Fibroblast of pulmonary artery (primary cell): ENCODE results near the gene GNPAT.

Experiments
- DNase-seq: peaks from one replicate; pipeline ENCODE4 v3.0.0-alpha.2; 2010; ENCODE audit warnings: low read depth
- H3K4me3 ChIP-seq: replicated peaks from 2 replicates; pipeline ENCODE4 v1.5.1; 2011; ENCODE audit warnings: low read depth, mild to moderate bottlenecking, control low read depth, low read length, moderate library complexity
- CTCF ChIP-seq: IDR thresholded peaks from 2 replicates; pipeline ENCODE4 v1.5.1; 2011; ENCODE audit warnings: mild to moderate bottlenecking, control low read depth, low read length, inconsistent platforms; ENCODE audit errors: missing control alignments

GNPAT gene

GRCh38 chr1:231284441-231284840, 43.4 kb downstream of the GNPAT start:
- no peak for DNase-seq
- no peak for TF ChIP-seq CTCF
- H3K4me3 ChIP-seq = no peak overlapping the region

GRCh38 chr1:231286603-231287002, 45.6 kb downstream of the GNPAT start:
- DNase-seq = no peak
- H3K4me3 ChIP-seq = no peak overlapping the region
- no peak for TF ChIP-seq CTCF

GRCh38 chr1:231295938-231296337, 54.9 kb downstream of the GNPAT start:
- DNase-seq = no peak
- no peak for TF ChIP-seq CTCF
- no peak overlapping the region for H3K4me3 ChIP-seq

GRCh38 chr1:231301990-231302389, 61.0 kb downstream of the GNPAT start:
- no peak overlapping the region for H3K4me3 ChIP-seq
- no peak for TF ChIP-seq CTCF
- no peak for DNase-seq

GRCh38 chr1:231310391-231310934, 69.5 kb downstream of the GNPAT start:
- DNase-seq = no peak
- no peak overlapping the region for H3K4me3 ChIP-seq
- no peak for TF ChIP-seq CTCF

GRCh38 chr1:231311720-231312431, 70.9 kb downstream of the GNPAT start:
- DNase-seq = no peak

More at GRCh38 chr1:231311720-231312431, 70.9 kb downstream of the GNPAT start:
- H3K4me3 ChIP-seq = no peak overlapping the region
- no peak for TF ChIP-seq CTCF
